HG03457 (cell line): ENCODE measurements around the gene MTERF2.
A peak's percentile ranks its signal among the peaks of the same experiment; 100 is the strongest.

Experiments used
- ATAC-seq: cut with Tn5 transposase; IDR thresholded peaks from one replicate; pipeline ENCODE4 v1.9.1; 2021; ENCODE audit warnings: moderate number of reproducible peaks; ENCODE audit not compliant: unreplicated experiment

The MTERF2 gene

DNA sequence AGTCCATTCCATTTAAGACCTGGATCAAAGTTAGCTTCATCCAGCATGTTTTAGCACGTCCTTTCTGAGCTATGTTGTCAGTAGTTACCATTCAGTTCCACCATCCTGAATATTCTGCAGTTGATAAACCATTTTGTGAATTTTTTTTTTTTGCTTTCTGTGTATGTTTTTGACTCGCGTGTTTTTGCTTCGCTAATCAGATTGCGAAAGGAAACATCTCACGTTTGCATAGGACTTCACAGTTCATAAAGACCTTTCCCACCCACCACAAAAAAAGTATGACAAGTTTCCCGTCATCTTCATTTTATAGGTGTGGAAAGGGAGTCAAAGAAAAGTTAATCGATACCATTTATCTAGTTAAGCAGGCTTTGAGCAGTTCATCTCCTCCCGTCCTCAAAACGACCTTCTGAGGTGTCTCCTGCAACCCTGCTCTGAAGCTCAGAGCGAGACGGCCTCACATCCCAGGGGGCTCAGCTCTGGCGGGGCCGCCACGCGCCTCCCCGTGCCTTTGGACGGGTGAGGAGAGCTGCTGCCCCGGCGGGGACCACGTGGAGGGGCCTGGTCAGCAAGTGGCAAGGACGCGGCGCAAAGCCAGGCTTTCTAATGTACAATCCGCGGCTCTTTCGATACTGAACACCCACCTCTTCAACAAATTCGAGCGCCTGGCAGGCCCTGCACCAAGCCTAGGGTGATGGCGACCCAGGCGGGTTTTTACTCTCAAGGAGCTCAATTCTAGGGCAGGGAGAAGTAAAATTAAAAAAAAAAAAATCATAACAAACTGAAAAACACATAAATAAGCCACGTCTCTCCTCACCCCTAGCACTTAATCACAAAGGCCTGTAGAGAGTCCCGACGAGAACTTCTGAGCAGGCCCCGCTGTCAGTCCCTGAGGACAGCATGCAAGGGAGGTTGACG is 32.2 kb downstream of the MTERF2 start:
- ATAC-seq: peak; percentile 22

DNA sequence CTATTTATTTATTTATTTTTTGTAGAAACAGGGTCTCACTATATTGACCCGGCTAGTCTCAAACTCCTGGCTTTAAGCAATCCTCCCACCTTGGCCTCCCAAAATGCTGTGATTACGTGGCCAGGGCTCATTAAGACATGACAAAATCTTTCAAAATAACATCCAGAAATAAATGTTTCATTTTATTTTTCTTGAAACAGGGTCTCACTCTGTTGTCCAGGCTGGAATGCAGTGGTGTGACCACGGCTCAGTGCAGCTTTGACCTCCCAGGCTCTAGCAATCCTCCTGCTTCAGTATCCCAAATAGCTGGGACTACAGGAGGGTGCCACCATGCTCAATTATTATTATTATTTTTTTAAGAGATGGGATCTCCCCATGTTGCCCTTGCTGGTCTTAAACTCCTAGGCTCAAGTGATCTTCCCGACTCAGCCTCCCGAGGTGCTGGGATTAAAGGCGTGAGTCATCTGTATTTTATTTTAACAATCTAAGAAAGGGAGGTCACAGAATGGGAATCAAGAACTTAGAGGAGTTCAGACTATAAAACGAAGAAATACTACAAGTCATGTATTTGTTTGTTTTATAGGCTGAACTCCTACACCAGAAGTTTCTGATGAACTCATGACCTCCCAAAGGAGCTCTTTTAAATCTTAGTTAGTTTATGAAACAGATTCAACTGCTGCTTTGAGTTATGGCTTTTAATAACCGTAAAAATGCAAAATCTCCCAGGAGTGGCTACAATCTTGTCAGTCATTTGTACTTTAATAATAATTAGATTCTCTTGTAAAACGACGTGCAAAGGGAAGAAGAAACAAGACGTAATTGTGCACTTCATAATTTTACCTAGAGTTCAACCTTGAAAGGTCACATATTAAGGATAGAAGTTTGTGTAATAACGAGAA is 33.3 kb downstream of the MTERF2 start:
- ATAC-seq: no peak

DNA sequence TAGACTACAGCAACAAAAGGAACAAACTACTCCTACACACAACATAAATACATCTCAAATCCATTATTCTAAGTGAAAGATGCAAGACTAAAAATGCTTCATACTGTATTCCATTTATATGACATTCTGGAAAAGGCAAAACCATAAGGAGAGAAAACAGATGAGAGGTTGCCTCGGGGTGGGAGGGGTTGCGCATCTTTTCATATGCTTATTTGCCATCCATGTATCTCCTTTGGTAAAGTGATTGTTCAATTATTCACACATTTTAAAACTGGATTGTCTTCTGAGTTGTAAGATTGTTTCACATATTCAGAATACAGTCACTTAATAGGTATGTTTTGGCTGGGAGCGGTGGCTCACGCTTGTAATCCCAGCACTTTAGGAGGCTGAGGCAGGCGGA is 36.4 kb downstream of the MTERF2 start:
- no peak for ATAC-seq

DNA sequence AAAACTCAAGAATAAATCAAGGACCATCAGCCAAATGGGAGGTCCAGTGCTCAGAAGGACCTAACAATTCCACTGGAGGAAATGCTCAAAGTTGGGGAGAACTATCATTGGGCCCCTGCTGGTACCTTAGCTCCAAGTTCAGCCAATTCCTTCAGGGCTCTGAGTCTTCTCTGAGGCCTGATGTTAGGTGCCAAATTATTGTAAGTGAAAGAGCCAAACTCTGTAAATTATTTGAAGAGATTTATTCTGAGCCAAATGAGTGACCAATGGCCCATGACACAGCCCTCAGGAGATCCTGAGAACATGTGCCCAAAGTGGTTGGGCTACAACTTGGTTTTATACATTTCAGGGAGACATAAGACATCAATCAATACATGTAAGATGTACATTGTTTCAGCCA is 39.5 kb downstream of the MTERF2 start:
- no peak for ATAC-seq

DNA sequence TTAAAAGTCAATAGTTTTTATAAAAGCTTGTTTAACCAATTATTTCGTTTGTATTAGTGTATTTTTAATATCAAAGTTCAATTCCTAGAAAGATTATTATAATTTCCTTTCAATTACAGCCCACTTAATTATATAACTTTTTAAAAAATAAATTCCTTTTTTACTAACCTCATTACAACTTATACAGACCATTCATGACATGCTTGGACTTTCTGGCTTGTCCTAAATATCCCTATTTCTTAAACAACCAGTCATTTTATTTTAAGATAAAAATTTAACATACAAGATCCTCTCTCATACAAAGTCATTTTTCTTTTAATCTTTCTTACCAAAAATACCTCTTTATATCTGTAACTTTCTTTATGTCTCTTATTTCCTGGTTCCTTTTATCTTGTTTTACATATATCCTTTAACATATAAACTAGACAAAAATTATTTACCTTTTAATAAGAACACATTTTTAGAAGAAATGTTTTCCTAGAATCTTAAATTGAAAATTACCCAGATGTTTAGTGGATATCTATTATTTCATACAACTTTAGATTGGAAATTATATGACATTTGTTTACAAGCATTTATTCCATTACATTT is 41.6 kb downstream of the MTERF2 start:
- no peak for ATAC-seq

DNA sequence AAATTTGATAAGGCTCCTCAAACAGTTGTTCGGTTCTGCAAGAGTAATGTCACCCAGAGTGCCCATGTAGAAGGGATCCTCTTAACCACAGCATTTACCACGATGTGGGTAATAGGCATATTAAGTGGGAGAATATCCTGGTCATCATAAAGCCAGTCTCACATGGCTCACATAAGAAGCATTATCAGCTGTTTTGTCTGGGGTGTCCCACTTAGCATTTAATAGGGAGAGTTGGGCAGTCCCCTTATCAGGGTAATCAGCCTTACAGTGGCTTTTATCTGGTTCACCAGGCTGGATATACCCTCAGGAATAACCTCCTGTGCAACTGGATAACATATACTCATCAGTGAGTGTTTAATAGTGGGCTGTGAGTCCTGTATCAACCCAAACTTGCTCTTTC is 44.2 kb downstream of the MTERF2 start:
- no peak for ATAC-seq

DNA sequence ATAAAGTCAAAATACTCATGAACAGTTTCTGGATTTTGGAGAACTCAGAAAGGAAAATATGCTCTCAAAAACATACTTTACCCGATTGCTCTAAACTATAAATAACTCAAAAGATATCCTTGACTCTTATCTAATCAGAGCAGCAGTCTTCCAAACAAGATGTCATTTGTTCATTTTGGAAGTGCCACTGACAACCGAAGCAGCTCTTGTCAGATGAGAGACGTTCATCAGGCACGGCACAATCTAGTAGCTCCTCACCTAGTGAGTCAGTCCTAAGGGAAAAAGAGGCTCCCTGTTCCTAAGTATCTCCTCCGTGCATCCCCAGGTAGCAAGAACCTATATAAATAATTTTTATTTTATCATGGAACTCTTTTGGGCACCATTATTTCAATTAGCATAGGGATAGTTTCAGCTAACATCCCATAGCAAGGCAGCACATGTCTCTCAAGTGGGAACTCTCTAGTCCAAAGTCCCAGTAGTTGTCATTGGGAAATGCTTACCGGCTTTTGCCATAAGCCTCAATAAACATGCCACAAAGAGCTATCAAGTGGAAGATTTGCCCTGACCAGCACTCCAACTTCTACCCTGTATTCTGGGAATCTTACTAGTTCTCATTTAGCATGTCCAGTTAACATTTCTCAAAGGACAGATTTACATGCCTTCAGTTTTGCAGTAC is 45.3 kb downstream of the MTERF2 start:
- ATAC-seq: no peak

DNA sequence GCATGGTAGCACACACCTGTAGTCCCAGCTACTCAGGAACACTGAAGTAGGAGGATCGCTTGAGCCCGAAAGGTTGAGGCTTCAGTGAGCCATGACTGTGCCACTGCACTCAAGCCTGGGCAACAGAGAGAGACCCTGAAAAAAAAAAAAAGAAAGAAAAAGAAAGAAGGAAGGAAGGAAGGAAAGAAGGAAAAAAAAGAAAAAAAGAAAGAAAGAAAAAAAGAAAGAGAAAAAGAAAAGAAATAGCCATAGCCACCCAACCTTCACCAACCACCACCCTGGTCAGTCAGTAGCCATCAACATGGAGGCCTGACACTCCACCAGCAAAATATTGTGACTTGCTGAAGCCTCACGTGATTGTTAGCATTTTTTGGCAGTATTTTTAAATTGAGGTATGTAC is 52.7 kb downstream of the MTERF2 start:
- no peak for ATAC-seq
